Astrocyte of the spinal cord (primary cell): ENCODE data around the gene MTHFD1.

ENCODE experiments used
- DNase-seq: peaks from one replicate; pipeline ENCODE4 v3.0.0; 2011; ENCODE audit warnings: low read depth, low spot score
- H3K4me3 ChIP-seq: 2 replicates; pipeline ENCODE4 v1.5.1; 2011; ENCODE audit warnings: low read depth, mild to moderate bottlenecking, low read length, moderate library complexity
- CTCF ChIP-seq: IDR thresholded peaks from 2 replicates; pipeline ENCODE4 v1.5.1; 2012; ENCODE audit warnings: low read depth, mild to moderate bottlenecking, low read length, inconsistent platforms
- in situ Hi-C: cut with HindIII; loops from 2 replicates; pipeline ENCODE4 v1.10.0; 2017; ENCODE audit warnings: low sequenced_read_pairs

MTHFD1 gene

GRCh38 chr14:64417771-64418125 is 29.6 kb downstream of the MTHFD1 start:
- in situ Hi-C loops: no loop called here
- TF ChIP-seq CTCF: no peak
- DNase-seq: no peak
- H3K4me3 ChIP-seq: no peak overlapping the region

GRCh38 chr14:64419003-64419402 is 30.9 kb downstream of the MTHFD1 start:
- TF ChIP-seq CTCF: no peak
- DNase-seq: no peak
- in situ Hi-C loops: no loop called here
- H3K4me3 ChIP-seq: no peak overlapping the region

GRCh38 chr14:64421166-64421565 is 33.0 kb downstream of the MTHFD1 start:
- in situ Hi-C loops: no loop called here
- no peak overlapping the region for H3K4me3 ChIP-seq
- no peak for TF ChIP-seq CTCF
- peak; percentile 71 for DNase-seq

GRCh38 chr14:64422005-64422404 is 33.9 kb downstream of the MTHFD1 start:
- H3K4me3 ChIP-seq: no peak overlapping the region

GRCh38 chr14:64422756-64423155 is 34.6 kb downstream of the MTHFD1 start:
- in situ Hi-C loops: no loop called here
- no peak for DNase-seq

More at GRCh38 chr14:64422005-64422404, 33.9 kb downstream of the MTHFD1 start:
- no peak for TF ChIP-seq CTCF
- in situ Hi-C loops: no loop called here
- DNase-seq: no peak

GRCh38 chr14:64423987-64424386 is 35.8 kb downstream of the MTHFD1 start:
- no peak for TF ChIP-seq CTCF
- in situ Hi-C loops: no loop called here
- no peak overlapping the region for H3K4me3 ChIP-seq
- peak; percentile 85 for DNase-seq

More at GRCh38 chr14:64422756-64423155, 34.6 kb downstream of the MTHFD1 start:
- TF ChIP-seq CTCF: no peak
- no peak overlapping the region for H3K4me3 ChIP-seq

- no peak for DNase-seq
- no peak overlapping the region for H3K4me3 ChIP-seq
- in situ Hi-C loops: no loop called here
- no peak for TF ChIP-seq CTCF
Observed at GRCh38 chr14:64434528-64434927, 46.4 kb downstream of the MTHFD1 start.
